Karpas-422 (cell line): Measurements from ENCODE around the gene LRRC4. TPM values are rescaled to one million over a fixed set of nuclear protein-coding genes. Genes with fewer than 3 reads are reported as not detected.

Experiments
- DNase-seq: peaks from one replicate; pipeline ENCODE4 v3.0.0-alpha.2; 2015
- H2AFZ ChIP-seq: fragments of 200-600 bp; sonication (generic); 2 replicates; pipeline ENCODE4 v1.6.1; 2014; ENCODE audit warnings: antibody characterized with exemption, low read length, mixed read lengths
- H3K27ac ChIP-seq: fragments of 200-600 bp; sonication (generic); 2 replicates; pipeline ENCODE4 v1.5.1; 2014; ENCODE audit warnings: mild to moderate bottlenecking, low read length, moderate library complexity
- H3K27me3 ChIP-seq: fragments of 200-600 bp; sonication (generic); 2 replicates; pipeline ENCODE4 v1.6.1; 2014; ENCODE audit warnings: low read length, mixed read lengths
- H3K36me3 ChIP-seq: fragments of 200-600 bp; sonication (generic); 2 replicates; pipeline ENCODE4 v1.6.1; 2014; ENCODE audit warnings: low read length, mixed read lengths; ENCODE audit not compliant: insufficient read depth
- H3K4me1 ChIP-seq: fragments of 200-600 bp; sonication (generic); 2 replicates; pipeline ENCODE4 v1.6.1; 2014; ENCODE audit warnings: mild to moderate bottlenecking, low read length, mixed read lengths
- H3K4me2 ChIP-seq: fragments of 200-600 bp; sonication (generic); 2 replicates; pipeline ENCODE4 v1.6.1; 2014; ENCODE audit warnings: low read length, low read depth, mild to moderate bottlenecking; ENCODE audit not compliant: poor library complexity, severe bottlenecking
- H3K4me3 ChIP-seq: fragments of 200-600 bp; sonication (generic); 2 replicates; pipeline ENCODE4 v1.5.1; 2014; ENCODE audit warnings: mild to moderate bottlenecking, antibody characterized with exemption, low read length, mixed read lengths
- H3K79me2 ChIP-seq: fragments of 200-600 bp; sonication (generic); 2 replicates; pipeline ENCODE4 v1.6.1; 2014; ENCODE audit warnings: mild to moderate bottlenecking, low read length, mixed read lengths
- H3K9ac ChIP-seq: fragments of 200-600 bp; sonication (generic); 2 replicates; pipeline ENCODE4 v1.6.0; 2014; ENCODE audit warnings: low read length
- H3K9me2 ChIP-seq: fragments of 200-600 bp; sonication (generic), shearing (Covaris generic); replicated peaks from 2 replicates; pipeline ENCODE4 v1.6.0; 2014; ENCODE audit warnings: mild to moderate bottlenecking, low read length, moderate library complexity; ENCODE audit not compliant: insufficient read depth
- H3K9me3 ChIP-seq: fragments of 300-700, 200-600 bp; sonication (generic); 2 replicates; pipeline ENCODE4 v1.6.1; 2014; ENCODE audit warnings: low read length, mixed read lengths
- H4K20me1 ChIP-seq: fragments of 200-600 bp; sonication (generic); 2 replicates; pipeline ENCODE4 v1.6.1; 2014; ENCODE audit warnings: mild to moderate bottlenecking, antibody characterized with exemption, low read length, low read depth; ENCODE audit not compliant: insufficient read depth
- total RNA-seq: library from RNA; depleted of rRNA; stranded (reverse); fragments of >200 nt; shearing (Covaris generic); gene quantifications from 2 replicates; pipeline ENCODE4 v1.2.3, GENCODE V29; 2014; ENCODE audit warnings: low replicate concordance

LRRC4 gene
- total RNA-seq, 1 experiment from 2014 or later: 52.0 TPM

DNA sequence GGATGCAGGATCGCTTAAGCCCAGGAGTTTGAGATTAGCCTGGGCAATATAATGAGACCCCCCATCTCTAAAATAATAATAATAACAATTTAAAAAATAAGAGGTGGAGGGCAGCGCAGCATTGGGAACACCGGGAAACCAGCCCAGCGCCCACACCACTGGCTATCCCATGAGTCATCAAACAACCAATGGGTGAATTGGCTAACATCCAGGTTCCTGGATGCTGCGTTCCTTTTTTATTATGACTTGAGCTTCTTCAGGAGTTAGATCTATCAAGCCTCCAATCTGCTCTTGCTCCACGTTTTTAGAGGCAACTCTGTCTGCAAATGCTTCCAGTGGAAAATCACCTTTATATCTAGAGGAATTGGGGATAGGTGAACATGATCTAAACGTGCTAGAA is 10.0 kb upstream of the LRRC4 start:
- no peak overlapping the region for H3K4me2 ChIP-seq
- no peaks in the 10 kb centered on the region for H3K27me3 ChIP-seq
- 0 out of 2 replicates have a peak, but pooled peaks cover 4% of the 10 kb centered on the region for H4K20me1 ChIP-seq
- no peaks in the 10 kb centered on the region for H3K9me2 ChIP-seq
- peaks cover 78% of the 10 kb centered on the region for H3K4me1 ChIP-seq
- H3K4me3 ChIP-seq: no peak overlapping the region
- no peak overlapping the region for H2AFZ ChIP-seq
- DNase-seq: no peak
- H3K79me2 ChIP-seq: peaks cover 34% of the 10 kb centered on the region
- no peaks in the 10 kb centered on the region for H3K9me3 ChIP-seq
- peak overlapping the region; percentile 45; the same call in 1 of the 2 replicates for H3K27ac ChIP-seq
- H3K9ac ChIP-seq: no peak overlapping the region
- no peaks in the 10 kb centered on the region for H3K36me3 ChIP-seq

DNA sequence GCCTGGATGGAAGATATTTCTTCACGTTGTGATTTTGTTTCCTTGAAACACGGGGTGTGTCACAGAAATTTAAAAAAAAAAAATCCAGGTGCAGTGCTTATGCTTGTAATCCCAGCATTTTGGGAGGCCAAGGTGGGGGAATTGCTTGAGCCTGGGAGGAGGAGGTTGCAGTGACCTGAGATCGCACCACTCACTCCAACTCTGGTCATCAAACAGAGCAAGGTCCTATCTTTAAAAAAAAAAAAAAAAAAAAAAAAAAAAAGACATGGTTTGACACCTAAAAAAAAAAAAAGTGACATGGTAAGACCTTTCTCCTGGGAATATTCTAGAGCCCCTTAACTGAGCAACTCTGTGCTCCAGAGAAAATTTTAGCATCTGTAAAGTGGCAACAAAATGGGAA is 9.0 kb upstream of the LRRC4 start:
- Histone ChIP-seq H3K27me3 (no peaks in the 10 kb centered on the region), H3K9me3 (no peaks in the 10 kb centered on the region), H3K9ac (no peak overlapping the region), H4K20me1 (0 out of 2 replicates have a peak, but pooled peaks cover 4% of the 10 kb centered on the region), H3K79me2 (peaks cover 34% of the 10 kb centered on the region), H3K4me2 (no peak overlapping the region), H3K4me3 (no peak overlapping the region), H3K27ac (no peak overlapping the region), H2AFZ (no peak overlapping the region), H3K9me2 (no peaks in the 10 kb centered on the region), H3K4me1 (peaks cover 88% of the 10 kb centered on the region), H3K36me3 (no peaks in the 10 kb centered on the region)
- no peak for DNase-seq

DNA sequence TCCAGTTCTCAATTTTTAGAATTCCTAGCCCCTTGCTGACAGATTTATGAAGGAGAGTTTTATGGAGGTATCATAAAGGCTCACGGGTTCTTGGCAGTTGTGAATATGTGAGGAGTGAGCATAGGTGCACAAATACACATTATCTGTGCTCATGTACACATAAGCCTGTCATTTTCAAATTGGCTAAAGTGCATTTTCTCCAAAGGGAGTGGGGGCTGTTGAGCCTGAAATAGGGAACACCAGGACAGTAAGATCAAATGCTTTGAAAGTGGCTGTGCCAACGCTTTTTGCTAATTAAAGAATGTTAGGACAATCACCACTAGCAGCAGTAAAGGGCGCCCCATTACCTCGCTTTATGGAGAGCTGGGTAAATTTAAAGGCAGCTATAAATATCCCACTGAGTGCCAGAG is 8.3 kb upstream of the LRRC4 start:
- Histone ChIP-seq H3K9ac (no peak overlapping the region), H3K27ac (peak overlapping the region; percentile 83), H3K79me2 (peaks cover 37% of the 10 kb centered on the region), H3K9me2 (no peaks in the 10 kb centered on the region), H3K36me3 (no peaks in the 10 kb centered on the region), H4K20me1 (0 out of 2 replicates have a peak, but pooled peaks cover 4% of the 10 kb centered on the region), H3K4me2 (no peak overlapping the region), H3K27me3 (no peaks in the 10 kb centered on the region), H3K4me1 (peaks cover 91% of the 10 kb centered on the region), H3K4me3 (no peak overlapping the region), H2AFZ (no peak overlapping the region), H3K9me3 (no peaks in the 10 kb centered on the region)
- no peak for DNase-seq

DNA sequence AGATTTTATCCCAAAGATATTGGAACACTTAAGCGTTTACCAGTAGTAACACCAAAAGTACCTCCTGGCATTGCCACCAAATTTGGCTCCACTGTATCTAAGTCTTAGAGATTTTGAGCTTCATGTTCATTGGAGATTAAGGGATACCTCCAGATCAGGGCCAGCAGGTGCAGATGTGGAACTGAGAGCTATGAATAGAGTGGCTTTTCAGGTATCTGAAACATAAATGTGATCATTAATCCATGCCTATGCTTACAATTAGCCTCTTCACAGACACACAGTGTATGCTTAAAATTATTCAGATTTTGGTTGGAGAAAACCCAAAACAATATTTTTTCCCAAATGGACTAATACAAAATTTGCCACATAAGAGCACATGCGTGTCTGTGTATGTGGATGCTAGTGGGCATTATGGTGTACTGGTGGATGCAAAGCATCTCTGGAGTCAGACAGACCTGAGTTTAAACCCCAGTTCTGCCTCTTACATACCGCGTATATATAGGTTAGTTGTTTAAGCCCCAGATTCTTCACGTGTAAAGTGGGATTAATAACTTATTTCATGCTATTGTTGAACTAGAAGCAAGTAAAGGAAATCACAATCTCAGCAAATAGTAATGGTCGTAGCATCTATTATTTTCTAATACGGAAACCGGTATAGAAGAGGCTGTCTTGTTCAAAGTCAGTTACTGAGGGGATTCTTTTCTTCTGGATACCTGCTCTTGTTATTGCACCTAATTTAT is 6.8 kb upstream of the LRRC4 start:
- H3K4me2 ChIP-seq: peak overlapping the region; percentile 67
- peaks cover 96% of the 10 kb centered on the region for H3K4me1 ChIP-seq
- no peak overlapping the region for H2AFZ ChIP-seq
- H3K79me2 ChIP-seq: peaks cover 44% of the 10 kb centered on the region
- no peaks in the 10 kb centered on the region for H3K9me3 ChIP-seq
- no peaks in the 10 kb centered on the region for H3K9me2 ChIP-seq
- H3K9ac ChIP-seq: peak overlapping the region; percentile 31; the same call in 1 of the 2 replicates
- no peak for DNase-seq
- no peaks in the 10 kb centered on the region for H3K36me3 ChIP-seq
- 0 out of 2 replicates have a peak, but pooled peaks cover 4% of the 10 kb centered on the region for H4K20me1 ChIP-seq
- 0 out of 2 replicates have a peak overlapping the region, but pooled peaks have one; percentile 6 for H3K4me3 ChIP-seq
- H3K27ac ChIP-seq: peak overlapping the region; percentile 83
- H3K27me3 ChIP-seq: no peaks in the 10 kb centered on the region

DNA sequence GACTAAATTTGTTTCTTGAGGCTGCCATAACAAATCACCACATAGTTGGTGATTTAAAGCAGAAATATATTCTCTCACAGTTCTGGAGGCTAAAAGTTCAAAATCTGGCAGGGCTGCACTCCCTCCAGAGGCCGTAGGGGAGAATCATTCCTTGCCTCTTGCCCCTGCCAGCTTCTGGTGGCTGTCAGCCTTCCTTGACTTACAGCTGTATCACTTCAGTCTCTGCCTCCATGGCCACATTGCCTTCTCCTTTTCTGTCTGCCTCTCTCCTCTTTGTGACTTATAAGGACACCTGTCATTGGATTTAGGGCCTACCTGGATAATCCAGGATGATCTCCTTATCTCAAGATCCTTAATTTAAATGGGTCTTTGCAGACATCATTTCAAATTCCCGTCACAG is 5.8 kb upstream of the LRRC4 start:
- Histone ChIP-seq H3K9ac (peak overlapping the region; percentile 80), H3K36me3 (no peaks in the 10 kb centered on the region), H3K4me3 (peak overlapping the region; percentile 42), H3K27ac (peak overlapping the region; percentile 83), H3K79me2 (peaks cover 49% of the 10 kb centered on the region), H3K4me2 (peak overlapping the region; percentile 67), H4K20me1 (0 out of 2 replicates have a peak, but pooled peaks cover 4% of the 10 kb centered on the region), H3K9me2 (no peaks in the 10 kb centered on the region), H3K27me3 (no peaks in the 10 kb centered on the region), H3K9me3 (no peaks in the 10 kb centered on the region), H2AFZ (no peak overlapping the region), H3K4me1 (peaks cover 93% of the 10 kb centered on the region)
- DNase-seq: peak; percentile 68

DNA sequence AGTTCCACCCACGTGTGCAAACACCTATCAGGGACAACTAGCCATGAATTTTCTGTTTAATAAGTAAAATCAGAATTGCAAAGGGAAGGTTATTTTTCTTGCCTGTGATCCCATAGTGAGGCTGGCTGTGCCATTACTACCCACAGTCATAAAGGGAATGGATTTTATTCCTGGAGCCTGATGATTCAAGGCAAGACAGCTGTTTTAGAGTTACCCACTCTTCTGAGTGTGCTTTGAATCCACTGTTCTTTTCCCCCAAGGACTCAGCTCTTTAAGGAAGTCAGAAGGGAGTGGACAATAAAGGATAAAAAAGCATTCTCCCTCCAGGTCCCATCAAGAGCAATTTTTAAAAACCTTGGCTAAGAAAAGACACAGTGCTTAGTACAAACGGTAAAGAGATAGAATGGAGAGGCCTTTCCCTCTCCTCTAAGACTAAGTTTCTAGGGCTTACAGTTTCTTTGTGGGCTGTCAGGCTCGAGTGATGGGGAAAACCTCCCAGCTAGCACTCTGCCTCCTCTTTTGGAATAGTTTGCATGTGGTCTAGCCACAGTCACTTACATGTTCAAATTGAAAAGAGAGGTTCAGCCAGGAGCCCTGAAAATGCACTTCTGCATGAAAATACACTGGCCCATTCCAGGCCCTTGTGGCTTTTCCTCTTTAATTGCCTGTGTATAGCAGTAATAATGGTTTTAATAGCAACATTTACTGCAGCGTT is 5.1 kb upstream of the LRRC4 start:
- H2AFZ ChIP-seq: no peak overlapping the region
- H4K20me1 ChIP-seq: 0 out of 2 replicates have a peak, but pooled peaks cover 4% of the 10 kb centered on the region
- DNase-seq: peak; percentile 78
- H3K4me3 ChIP-seq: peak overlapping the region; percentile 42
- no peaks in the 10 kb centered on the region for H3K36me3 ChIP-seq
- peaks cover 49% of the 10 kb centered on the region for H3K79me2 ChIP-seq
- peak overlapping the region; percentile 67 for H3K4me2 ChIP-seq
- H3K9me2 ChIP-seq: no peaks in the 10 kb centered on the region
- H3K9me3 ChIP-seq: no peaks in the 10 kb centered on the region
- peaks cover 87% of the 10 kb centered on the region for H3K4me1 ChIP-seq
- H3K27me3 ChIP-seq: no peaks in the 10 kb centered on the region
- H3K9ac ChIP-seq: peak overlapping the region; percentile 80
- peak overlapping the region; percentile 83 for H3K27ac ChIP-seq

DNA sequence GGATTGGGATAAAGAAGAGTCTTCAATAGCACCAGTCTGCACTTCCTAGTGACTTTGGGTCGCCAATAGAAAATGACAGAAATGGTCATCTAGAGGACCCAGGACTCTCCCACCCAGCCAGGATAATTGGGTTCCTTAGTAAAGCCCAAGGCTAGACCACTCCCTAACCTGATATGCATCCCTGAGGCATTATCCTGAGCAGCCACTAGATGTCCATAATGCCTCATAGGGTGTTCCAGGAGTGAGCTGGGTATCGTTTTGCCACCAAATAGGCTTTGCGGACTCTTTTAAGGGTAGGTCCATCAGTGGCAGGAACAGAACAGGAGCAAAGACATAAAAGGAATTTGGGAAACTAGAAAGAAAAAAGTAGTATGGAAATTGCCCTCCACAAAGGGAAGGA is 4.5 kb upstream of the LRRC4 start:
- no peaks in the 10 kb centered on the region for H3K9me2 ChIP-seq
- H3K27ac ChIP-seq: peak overlapping the region; percentile 83
- H3K4me1 ChIP-seq: peaks cover 81% of the 10 kb centered on the region
- no peaks in the 10 kb centered on the region for H3K27me3 ChIP-seq
- no peaks in the 10 kb centered on the region for H3K9me3 ChIP-seq
- peak overlapping the region; percentile 67 for H3K4me2 ChIP-seq
- peaks cover 52% of the 10 kb centered on the region for H3K79me2 ChIP-seq
- 0 out of 2 replicates have a peak, but pooled peaks cover 4% of the 10 kb centered on the region for H4K20me1 ChIP-seq
- no peaks in the 10 kb centered on the region for H3K36me3 ChIP-seq
- H3K4me3 ChIP-seq: peak overlapping the region; percentile 42; the same call in 1 of the 2 replicates
- H2AFZ ChIP-seq: no peak overlapping the region
- DNase-seq: peak; percentile 66
- peak overlapping the region; percentile 80 for H3K9ac ChIP-seq

DNA sequence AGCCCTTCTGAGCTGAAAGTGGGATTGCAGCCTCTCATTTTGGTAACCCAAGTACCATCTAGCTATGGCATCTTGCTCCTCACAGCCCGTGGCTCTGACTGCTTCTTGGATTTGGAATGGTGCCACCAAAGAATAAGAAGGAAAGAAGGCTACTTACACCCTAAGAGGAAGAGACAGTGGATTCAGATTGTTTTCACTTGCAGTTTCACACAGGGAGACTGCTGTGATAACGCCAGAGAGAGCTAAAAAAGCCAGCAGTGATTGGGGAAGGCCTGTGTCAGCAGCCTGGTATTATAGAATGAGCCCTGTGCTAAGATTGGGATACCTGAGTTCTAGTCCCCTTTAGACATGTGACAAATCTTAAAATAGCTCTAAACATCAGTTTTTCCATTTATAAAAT is 3.6 kb upstream of the LRRC4 start:
- H3K4me3 ChIP-seq: no peak overlapping the region; the same call in 1 of the 2 replicates
- H3K79me2 ChIP-seq: peaks cover 57% of the 10 kb centered on the region
- H3K9ac ChIP-seq: peak overlapping the region; percentile 80
- H3K36me3 ChIP-seq: no peaks in the 10 kb centered on the region
- H4K20me1 ChIP-seq: peaks cover 12% of the 10 kb centered on the region; the same call in 1 of the 2 replicates
- peak overlapping the region; percentile 67 for H3K4me2 ChIP-seq
- no peaks in the 10 kb centered on the region for H3K9me3 ChIP-seq
- no peak overlapping the region for H2AFZ ChIP-seq
- H3K4me1 ChIP-seq: peaks cover 83% of the 10 kb centered on the region
- peak overlapping the region; percentile 83 for H3K27ac ChIP-seq
- no peak for DNase-seq
- H3K9me2 ChIP-seq: no peaks in the 10 kb centered on the region
- no peaks in the 10 kb centered on the region for H3K27me3 ChIP-seq
